GM13977 (cell line): Measurements from ENCODE around the gene ZNF324B.

Experiments
- DNase-seq: peaks from one replicate; pipeline ENCODE4 v3.0.0; 2012; ENCODE audit warnings: low spot score
- CTCF ChIP-seq: IDR thresholded peaks from 2 replicates; pipeline ENCODE4 v1.5.1; 2012; ENCODE audit warnings: mild to moderate bottlenecking, control low read depth; ENCODE audit not compliant: insufficient read depth; ENCODE audit errors: extremely low read depth, missing control alignments
- in situ Hi-C: fragments of 300-500 bp; cut with MboI; formaldehyde crosslinking; loops from one replicate; pipeline ENCODE4 v1.12.0; 2022; ENCODE audit warnings: low sequenced_read_pairs, low pct_unique_long_range_greater_than_20kb, mixed read lengths, inconsistent platforms; ENCODE audit not compliant: unreplicated experiment

Gene ZNF324B

GRCh38 chr19:58499021-58499927 is 47.9 kb downstream of the ZNF324B start:
- in situ Hi-C loops = no loop called here
- peak; percentile 98 for DNase-seq
- TF ChIP-seq CTCF = peak; percentile 19

- in situ Hi-C loops = no loop called here
- TF ChIP-seq CTCF = no peak
- no peak for DNase-seq
Observed at GRCh38 chr19:58500242-58500641, 48.8 kb downstream of the ZNF324B start.
